Fibroblast of mammary gland (primary cell): ENCODE results near the gene TXNL4B.
A peak's percentile ranks its signal among the peaks of the same experiment; 100 is the strongest.

Experiments
- DNase-seq: peaks from one replicate; pipeline ENCODE4 v3.0.0-alpha.2; 2010; ENCODE audit warnings: low read depth
- H3K4me3 ChIP-seq: 2 replicates; pipeline ENCODE4 v1.5.1; 2011; ENCODE audit warnings: low read depth, mild to moderate bottlenecking, low read length, moderate library complexity; ENCODE audit not compliant: control insufficient read depth
- CTCF ChIP-seq: conservative IDR thresholded peaks from 2 replicates; pipeline ENCODE4 v1.5.1; 2011; ENCODE audit warnings: low read depth, low read length, inconsistent platforms; ENCODE audit not compliant: control insufficient read depth, insufficient read depth

Gene TXNL4B

GRCh38 chr16:72099377-72099818, 6.0 kb upstream of the TXNL4B start:
- TF ChIP-seq CTCF = peak; percentile 60
- DNase-seq = peak; percentile 56

GRCh38 chr16:72098936-72099335, 5.5 kb upstream of the TXNL4B start:
- no peak overlapping the region for H3K4me3 ChIP-seq
- no peak for DNase-seq

More at GRCh38 chr16:72099377-72099818, 6.0 kb upstream of the TXNL4B start:
- H3K4me3 ChIP-seq = no peak overlapping the region

GRCh38 chr16:72094266-72094610, 818 bp upstream of the TXNL4B start:
- TF ChIP-seq CTCF = no peak
- DNase-seq = no peak
- H3K4me3 ChIP-seq = peak overlapping the region; percentile 98

More at GRCh38 chr16:72098936-72099335, 5.5 kb upstream of the TXNL4B start:
- no peak for TF ChIP-seq CTCF

- TF ChIP-seq CTCF = no peak
- DNase-seq = peak; percentile 78
- peak overlapping the region; percentile 98 for H3K4me3 ChIP-seq
Measured at GRCh38 chr16:72092832-72093447, 480 bp downstream of the TXNL4B start.

GRCh38 chr16:72091217-72091616, 2.2 kb downstream of the TXNL4B start:
- no peak overlapping the region for H3K4me3 ChIP-seq
- DNase-seq = no peak
- TF ChIP-seq CTCF = no peak

GRCh38 chr16:72085002-72085401, 8.4 kb downstream of the TXNL4B start:
- TF ChIP-seq CTCF = no peak
- no peak for DNase-seq

GRCh38 chr16:72084445-72084844, 9.0 kb downstream of the TXNL4B start:
- DNase-seq = no peak
- TF ChIP-seq CTCF = no peak
- no peak overlapping the region for H3K4me3 ChIP-seq

More at GRCh38 chr16:72085002-72085401, 8.4 kb downstream of the TXNL4B start:
- no peak overlapping the region for H3K4me3 ChIP-seq
